ENCODE measurements around the gene CEP55. TPM values are rescaled to one million over a fixed set of nuclear protein-coding genes. Genes with fewer than 3 reads are reported as not detected.

CEP55 gene
- total and polyA plus RNA-seq, 9 of the 15 experiments (the other 6 are each of a cell fraction or from before 2014, with no cell fraction given), result 4.4 to 32.5 (median 18.1) TPM

- Histone ChIP-seq H4K20me1 (replicated peaks; ENCODE audit: control insufficient read depth, insufficient read depth, low read length) (0 out of 2 replicates have a peak, but pooled peaks cover 6% of the 10 kb centered on the region), H3K9me1 (ENCODE audit: control insufficient read depth, insufficient read depth, low read length) (no peaks in the 10 kb centered on the region), H2AFZ (ENCODE audit: low read depth, low read length) (no peak overlapping the region), H3K4me3 (no peak overlapping the region), H3K79me2 (ENCODE audit: control insufficient read depth, insufficient read depth, low read length) (peaks cover 9% of the 10 kb centered on the region), H3K36me3 (ENCODE audit: control insufficient read depth, insufficient read depth, low read length) (no peaks in the 10 kb centered on the region), H3K9me3 (replicated peaks; ENCODE audit: control insufficient read depth, insufficient read depth, low read depth, low read length) (no peaks in the 10 kb centered on the region), H3K4me2 (ENCODE audit: insufficient read depth, low read length) (no peak overlapping the region), H3K27ac (ENCODE audit: extremely low read depth, low read depth, low read length) (no peak overlapping the region), H3K27me3 (ENCODE audit: control insufficient read depth in 2 of 2, insufficient read depth in 2 of 2, low read length in 2 of 2) (peaks cover 0 to 11% of the 10 kb centered on the region in 2 experiments; a peak in 2 of 5 replicates), H3K4me1 (replicated peaks in 1 of 2; ENCODE audit: control insufficient read depth in 2 of 2, insufficient read depth in 2 of 2, low read length in 2 of 2) (peaks cover 4 to 7% of the 10 kb centered on the region in 2 experiments; a peak in 4 of 5 replicates), H3K9ac (ENCODE audit: insufficient read depth in 1 of 2, low read depth in 2 of 2, low read length in 2 of 2) (no peak overlapping the region)
- DNase-seq (ENCODE audit: extremely low read depth in 1 of 4, low spot score in 3 of 4) (no peak), ATAC-seq (no peak), FAIRE-seq (no peak)
- in situ Hi-C loops (cut with MboI), result no loop called here
- ChIA-PET CTCF (ENCODE audit: low intra/inter-chr PET ratio) (no interaction called here), POLR2A (no interaction called here)
- WGBS (ENCODE audit: insufficient coverage, low coverage, missing lambda C conversion rate), result 0% methylated on average over 1 of the region's 2 CpGs
- intact Hi-C loops (cut with micrococcal nuclease), result no loop called here
- TF ChIP-seq CREM (IDR thresholded peaks at IDR 0.05; ENCODE audit: low read depth) (no peak), CBX2 (IDR thresholded peaks at IDR 0.05; ENCODE audit: insufficient read depth, low read length, poor library complexity, severe bottlenecking) (no peak), ZNF124 (CRISPR knock-in tag; IDR thresholded peaks at IDR 0.05) (no peak), PATZ1 (CRISPR knock-in tag; IDR thresholded peaks at IDR 0.05; ENCODE audit: borderline replicate concordance) (no peak), CBX1 (IDR thresholded peaks at IDR 0.05; ENCODE audit: low read depth) (no peak), ZKSCAN8 (CRISPR knock-in tag; IDR thresholded peaks at IDR 0.05) (no peak), POLR2A (conservative IDR thresholded peaks at IDR 0.05) (no peak), BHLHE40 (IDR thresholded peaks at IDR 0.05; ENCODE audit: low read length) (no peak), CCNT2 (IDR thresholded peaks at IDR 0.05; ENCODE audit: borderline replicate concordance, extremely low read depth, insufficient read length, low read depth, low read length) (no peak), PHF21A (IDR thresholded peaks at IDR 0.05; ENCODE audit: borderline replicate concordance, low read depth) (no peak), KDM1A (IDR thresholded peaks at IDR 0.05) (no peak), YY1 (IDR thresholded peaks at IDR 0.05; ENCODE audit: borderline replicate concordance in 1 of 3, control insufficient read depth in 1 of 3, extremely low read depth in 1 of 3, insufficient read depth in 3 of 3, insufficient read length in 1 of 3, insufficient replicate concordance in 2 of 3, low read depth in 1 of 3, low read length in 2 of 3) (no peak)
- TF ChIP-seq, protein P1, sequence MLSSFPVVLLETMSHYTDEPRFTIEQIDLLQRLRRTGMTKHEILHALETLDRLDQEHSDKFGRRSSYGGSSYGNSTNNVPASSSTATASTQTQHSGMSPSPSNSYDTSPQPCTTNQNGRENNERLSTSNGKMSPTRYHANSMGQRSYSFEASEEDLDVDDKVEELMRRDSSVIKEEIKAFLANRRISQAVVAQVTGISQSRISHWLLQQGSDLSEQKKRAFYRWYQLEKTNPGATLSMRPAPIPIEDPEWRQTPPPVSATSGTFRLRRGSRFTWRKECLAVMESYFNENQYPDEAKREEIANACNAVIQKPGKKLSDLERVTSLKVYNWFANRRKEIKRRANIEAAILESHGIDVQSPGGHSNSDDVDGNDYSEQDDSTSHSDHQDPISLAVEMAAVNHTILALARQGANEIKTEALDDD (IDR thresholded peaks at IDR 0.05), result no peak
- BruUV-seq (replicated peaks), result no TSS peak
Measured at GRCh38 chr10:93494494-93494893, 1.9 kb upstream of the CEP55 start.

Measured in K562 (cell line).